SK-MEL-5 (cell line): Measurements from ENCODE around the gene KCNJ12. TPM values are rescaled to one million over a fixed set of nuclear protein-coding genes. Genes with fewer than 3 reads are reported as not detected.
"Not testable (repeated sequence)": the region's sequence is repeated elsewhere in the genome, so short reads cannot be mapped to it uniquely, and the experiment has no call there.

ENCODE experiments used
- DNase-seq: peaks from one replicate; pipeline ENCODE4 v3.0.0-alpha.2; 2016; ENCODE audit warnings: low read depth, low spot score
- in situ Hi-C: cut with HindIII; loops from 2 replicates; pipeline ENCODE4 v1.10.0; 2016; ENCODE audit warnings: low sequenced_read_pairs, high pct_unique_total_duplicates, low pct_unique_long_range_greater_than_20kb
- total RNA-seq: library from RNA; depleted of rRNA; stranded (reverse); fragments of >200 nt; shearing (Covaris generic); gene quantifications from 2 replicates; pipeline ENCODE4 v1.2.3, GENCODE V29; 2014

The KCNJ12 gene
- total RNA-seq, 1 experiment from 2014 or later: 0.48 TPM

DNA sequence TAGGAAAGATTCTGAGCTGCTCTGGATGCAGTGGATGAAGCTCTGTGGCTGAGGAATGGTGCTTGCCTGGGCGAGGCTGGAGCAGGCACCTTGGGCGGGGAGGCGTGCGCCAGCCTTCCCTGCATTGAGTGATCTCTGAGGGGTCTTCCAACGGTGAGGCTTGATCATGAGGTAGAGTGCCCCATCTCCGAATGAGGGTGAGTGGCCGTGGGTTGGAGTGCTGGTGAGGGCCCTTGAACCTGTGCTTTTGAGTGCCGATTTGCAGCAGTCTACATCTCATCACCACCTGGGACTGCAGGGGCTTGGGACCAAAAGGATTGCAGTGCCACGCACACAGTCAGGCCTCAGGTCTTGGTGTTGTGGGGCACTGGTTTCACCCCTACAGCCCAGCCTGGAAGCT is 34.2 kb downstream of the KCNJ12 start:
- DNase-seq, in situ Hi-C loops: not testable (repeated sequence)

DNA sequence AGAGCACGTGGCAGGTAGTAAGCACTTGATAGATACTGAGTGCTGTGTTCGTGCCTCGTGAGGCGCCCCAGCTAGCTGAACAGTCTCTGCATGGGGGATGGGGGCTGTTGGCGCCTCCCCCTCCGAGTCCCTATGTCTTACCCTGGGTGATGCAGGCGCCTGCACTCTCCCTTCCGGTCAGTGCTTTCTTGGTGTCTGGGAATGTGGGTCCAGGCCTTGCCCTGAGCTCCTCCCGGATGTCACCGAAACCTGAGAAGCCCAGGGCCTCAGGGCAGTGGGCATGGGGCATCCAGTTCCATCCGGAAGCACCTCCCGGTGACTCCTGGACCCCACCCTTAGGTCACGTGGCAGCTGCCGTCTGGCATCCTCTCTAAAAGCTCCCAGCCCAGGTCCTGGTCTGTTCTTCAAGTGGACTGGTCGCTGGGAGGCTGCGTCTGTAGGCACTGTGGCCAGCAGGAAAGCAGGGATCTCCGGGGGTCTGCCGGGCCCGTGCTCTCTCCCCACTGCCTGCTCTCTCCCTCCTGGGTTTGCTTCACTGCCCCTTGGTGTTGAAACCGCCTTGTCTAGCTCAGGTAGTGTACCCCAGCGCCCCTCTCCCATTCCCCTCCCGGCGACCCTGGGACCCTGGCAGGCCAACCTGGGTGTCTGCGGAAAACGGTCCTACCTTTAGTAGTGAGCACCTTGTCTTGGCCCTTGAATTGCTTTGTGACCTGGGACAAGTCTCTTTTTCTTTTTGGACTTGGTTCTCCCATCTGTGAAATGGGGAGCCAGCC is 34.9 kb downstream of the KCNJ12 start:
- in situ Hi-C loops, DNase-seq: not testable (repeated sequence)

DNA sequence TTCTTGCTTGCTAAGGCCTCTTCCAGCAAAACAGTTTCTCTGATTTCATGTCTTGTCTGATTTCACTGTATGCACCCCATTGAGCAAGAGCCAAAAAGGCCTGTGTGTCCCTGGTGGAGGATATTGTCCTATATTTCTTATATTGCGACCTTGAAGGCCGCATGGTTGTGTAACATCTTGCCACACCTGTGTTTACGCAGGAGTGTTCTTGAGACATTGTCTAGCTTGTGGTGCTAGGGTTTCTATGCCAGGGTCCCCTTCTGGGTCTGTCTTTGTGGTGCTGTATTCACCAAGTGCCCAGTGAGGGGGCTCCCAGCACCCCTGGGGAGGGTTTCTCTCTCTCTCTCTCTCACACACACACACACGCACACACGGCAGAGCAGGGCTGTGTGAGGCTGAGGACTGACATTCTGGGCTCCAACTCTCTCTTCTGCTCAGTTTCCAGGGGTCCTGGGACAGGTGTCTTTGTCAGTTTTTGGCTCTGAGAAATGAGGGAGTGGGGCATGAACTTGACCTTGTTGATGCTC is 35.6 kb downstream of the KCNJ12 start:
- DNase-seq, in situ Hi-C loops: not testable (repeated sequence)

DNA sequence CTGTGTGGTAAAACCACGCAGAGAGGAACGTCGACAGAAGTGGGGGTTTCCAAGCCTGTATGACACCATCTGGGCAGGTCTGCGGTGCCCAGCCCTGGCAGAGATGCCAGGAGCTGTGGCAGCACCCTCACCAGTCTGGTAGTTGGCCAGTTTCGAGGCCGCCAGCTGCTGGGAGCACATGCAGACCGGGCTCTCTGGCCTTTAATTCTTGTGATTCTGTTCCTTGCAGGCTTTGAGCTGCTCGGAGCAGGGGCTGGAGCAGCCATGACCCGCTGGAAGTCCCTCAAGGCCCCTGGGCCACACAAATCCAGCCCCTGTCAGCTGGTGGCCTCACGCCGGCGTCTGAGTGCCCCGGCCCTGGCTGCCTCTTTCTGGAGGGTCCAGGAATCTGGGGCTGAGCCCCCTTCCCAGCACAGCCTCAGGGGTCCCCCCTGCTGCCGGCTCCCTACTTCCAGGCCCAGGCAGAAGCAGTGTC is 36.1 kb downstream of the KCNJ12 start:
- DNase-seq, in situ Hi-C loops: not testable (repeated sequence)

DNA sequence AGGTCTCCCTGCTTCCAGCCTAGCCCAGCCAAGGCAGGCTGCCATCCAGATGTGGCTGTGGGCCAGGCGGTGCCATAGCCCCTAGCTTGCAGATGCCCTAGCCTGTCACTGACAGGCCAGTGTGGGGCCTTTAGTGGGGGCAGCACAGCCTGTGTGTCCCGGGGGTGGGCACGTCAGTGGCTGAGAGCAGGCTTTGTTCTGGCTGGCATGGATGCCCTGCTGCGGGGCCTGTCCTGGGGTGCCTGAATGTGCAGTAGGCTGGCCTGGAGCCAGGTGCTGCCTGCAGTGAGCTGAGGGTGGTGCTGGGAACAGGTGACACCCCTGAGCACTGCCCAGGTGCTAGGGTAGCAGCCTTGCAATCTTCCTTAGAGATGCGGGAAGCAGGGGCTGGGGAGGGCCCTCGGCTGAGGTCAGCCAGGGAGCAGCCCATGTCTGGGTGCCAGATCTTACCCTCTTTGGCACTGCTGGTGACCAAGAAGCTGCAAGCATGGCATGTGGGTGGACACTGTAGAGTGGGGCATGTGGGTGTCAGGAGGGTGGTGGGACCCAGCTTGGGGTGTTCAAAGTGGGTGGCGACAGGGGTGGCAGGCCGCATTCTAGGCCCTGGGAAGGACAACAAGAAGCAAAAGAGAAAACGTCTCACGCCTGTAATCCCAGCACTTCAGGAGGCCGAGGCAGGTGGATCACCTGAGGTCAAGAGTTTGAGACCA is 37.6 kb downstream of the KCNJ12 start:
- in situ Hi-C loops, DNase-seq: not testable (repeated sequence)

DNA sequence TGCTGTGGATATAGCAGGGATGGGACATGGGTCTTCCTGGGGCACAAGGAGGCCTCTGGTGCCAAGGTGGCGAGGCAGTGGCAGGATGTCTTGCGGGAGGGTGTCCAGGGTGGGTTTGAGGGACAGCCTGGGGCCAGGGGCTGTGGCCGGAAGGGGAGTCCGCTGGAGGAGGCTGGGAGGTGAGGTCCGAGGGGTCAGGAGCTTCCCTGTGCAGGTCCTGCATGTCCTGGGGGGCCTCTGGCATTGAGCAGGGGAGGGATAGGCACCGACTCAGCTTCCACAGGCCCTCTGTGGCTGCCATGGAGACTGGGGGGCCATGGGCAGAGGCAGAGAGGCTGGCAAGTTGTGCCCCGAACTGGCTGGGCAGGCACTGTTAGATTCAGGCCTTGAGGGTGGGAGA is 38.5 kb downstream of the KCNJ12 start:
- in situ Hi-C loops, DNase-seq: not testable (repeated sequence)

DNA sequence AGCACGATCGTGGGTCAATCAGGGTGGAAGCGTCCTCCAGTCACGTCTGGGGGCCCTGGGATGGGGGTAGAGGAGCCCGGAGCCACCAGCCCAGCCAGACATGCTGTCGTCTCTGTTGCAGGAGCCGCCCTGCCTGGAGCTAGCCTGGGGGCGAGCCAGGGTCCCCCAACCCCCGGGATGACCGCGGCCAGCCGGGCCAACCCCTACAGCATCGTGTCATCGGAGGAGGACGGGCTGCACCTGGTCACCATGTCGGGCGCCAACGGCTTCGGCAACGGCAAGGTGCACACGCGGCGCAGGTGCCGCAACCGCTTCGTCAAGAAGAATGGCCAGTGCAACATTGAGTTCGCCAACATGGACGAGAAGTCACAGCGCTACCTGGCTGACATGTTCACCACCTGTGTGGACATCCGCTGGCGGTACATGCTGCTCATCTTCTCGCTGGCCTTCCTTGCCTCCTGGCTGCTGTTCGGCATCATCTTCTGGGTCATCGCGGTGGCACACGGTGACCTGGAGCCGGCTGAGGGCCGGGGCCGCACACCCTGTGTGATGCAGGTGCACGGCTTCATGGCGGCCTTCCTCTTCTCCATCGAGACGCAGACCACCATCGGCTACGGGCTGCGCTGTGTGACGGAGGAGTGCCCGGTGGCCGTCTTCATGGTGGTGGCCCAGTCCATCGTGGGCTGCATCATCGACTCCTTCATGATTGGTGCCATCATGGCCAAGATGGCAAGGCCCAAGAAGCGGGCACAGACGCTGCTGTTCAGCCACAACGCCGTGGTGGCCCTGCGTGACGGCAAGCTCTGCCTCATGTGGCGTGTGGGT is 39.2 kb downstream of the KCNJ12 start:
- DNase-seq, in situ Hi-C loops: not testable (repeated sequence)

DNA sequence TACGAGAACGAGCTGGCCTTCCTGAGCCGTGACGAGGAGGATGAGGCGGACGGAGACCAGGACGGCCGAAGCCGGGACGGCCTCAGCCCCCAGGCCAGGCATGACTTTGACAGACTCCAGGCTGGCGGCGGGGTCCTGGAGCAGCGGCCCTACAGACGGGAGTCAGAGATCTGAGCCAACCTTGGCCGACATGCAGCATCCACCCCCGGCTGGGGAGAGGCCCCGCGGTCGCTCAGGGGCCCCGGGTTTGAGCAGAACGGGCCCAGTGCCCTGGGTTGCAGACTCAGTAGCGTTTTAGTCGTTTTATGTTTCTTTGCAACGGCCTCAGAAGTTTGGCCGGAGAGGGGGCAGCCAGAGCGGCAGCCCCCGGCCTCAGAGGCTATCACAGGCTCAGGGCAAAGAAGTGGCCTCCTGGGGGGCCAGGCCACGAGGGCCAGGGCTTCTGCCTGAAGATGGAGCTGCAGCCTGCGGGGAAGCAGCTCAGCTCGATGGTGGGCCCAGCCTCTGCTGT is 40.4 kb downstream of the KCNJ12 start:
- DNase-seq, in situ Hi-C loops: not testable (repeated sequence)

DNA sequence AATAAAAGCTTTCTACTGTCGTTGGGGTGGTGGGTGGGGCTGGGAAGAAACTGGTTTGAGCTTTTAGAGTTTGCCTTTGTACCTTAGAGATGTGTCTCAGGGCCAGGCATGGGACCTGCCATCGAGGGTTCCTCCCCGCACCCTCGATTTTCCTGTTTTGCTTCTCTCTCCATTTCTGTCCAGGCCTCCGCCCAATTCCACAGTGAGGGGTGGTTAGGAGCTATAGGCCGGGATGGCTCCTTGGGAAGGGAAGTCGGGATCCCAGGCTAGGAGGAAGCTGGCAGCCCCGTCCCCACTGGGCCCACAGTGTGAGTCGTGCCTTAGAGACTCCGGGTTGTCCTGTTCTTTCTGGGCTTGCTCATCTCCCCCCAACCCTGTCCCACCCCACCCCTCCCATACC is 41.2 kb downstream of the KCNJ12 start:
- in situ Hi-C loops, DNase-seq: not testable (repeated sequence)

DNA sequence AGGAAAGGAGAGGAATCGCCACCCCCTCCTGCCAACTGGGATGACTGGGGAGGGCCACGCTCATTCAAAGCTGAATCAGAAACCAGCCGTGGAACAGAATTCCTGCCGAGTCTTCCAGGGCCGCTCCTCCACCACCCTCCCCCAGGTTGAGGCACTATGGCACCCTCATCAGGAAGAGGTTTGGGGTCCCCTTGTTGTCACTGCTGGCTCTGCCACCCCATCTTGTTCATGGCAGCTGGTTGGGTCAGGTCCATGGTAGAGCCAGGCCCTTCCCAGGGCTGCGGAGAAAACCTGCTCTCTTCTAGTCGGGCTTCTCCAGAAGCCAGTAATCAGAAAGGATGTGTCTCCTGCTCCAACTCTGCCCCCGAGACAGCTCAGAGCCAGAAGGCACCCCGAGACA is 41.8 kb downstream of the KCNJ12 start:
- in situ Hi-C loops: no loop called here
- DNase-seq: no peak

DNA sequence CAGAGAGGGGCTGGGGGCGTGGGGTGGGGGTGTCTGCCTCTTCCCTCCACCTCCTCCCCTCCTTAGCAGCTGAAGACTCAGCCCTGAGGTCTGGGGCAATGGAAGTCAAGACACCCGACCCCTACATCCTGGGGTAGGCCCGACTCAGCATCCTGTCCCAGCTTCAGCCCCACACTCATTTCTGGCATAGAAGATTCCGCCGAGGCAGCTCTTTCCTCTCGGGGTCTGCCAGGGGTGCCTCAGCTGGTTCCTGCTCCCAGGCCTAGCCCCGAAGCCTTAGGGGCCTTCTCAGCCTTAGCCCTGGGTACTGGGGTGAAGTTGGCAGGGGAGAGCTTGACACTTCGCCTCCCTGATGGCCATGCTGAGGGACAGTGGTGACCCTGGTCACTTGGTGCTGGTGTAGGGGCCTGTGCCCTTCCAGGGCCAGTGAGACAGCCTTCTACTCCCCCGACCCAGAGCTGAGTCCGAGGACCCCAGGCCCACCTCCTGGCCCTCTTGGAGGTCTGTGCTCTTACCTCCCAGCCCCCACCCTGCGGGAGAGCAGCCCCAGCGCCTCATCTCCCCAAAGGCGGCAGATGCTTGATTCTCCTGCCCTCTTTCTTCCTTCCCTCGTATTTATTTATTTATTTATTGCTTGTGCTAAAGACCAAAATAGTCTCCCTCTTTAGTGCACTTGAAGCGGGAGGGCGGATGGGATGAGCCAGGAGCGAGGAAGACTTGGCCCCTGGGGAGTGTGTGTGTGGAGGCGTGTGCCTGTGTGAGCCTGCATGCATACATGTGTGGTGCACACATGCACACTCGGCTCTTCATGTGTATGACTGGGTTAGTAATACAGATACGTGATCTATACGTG is 42.5 kb downstream of the KCNJ12 start:
- in situ Hi-C loops: no loop called here
- no peak for DNase-seq

DNA sequence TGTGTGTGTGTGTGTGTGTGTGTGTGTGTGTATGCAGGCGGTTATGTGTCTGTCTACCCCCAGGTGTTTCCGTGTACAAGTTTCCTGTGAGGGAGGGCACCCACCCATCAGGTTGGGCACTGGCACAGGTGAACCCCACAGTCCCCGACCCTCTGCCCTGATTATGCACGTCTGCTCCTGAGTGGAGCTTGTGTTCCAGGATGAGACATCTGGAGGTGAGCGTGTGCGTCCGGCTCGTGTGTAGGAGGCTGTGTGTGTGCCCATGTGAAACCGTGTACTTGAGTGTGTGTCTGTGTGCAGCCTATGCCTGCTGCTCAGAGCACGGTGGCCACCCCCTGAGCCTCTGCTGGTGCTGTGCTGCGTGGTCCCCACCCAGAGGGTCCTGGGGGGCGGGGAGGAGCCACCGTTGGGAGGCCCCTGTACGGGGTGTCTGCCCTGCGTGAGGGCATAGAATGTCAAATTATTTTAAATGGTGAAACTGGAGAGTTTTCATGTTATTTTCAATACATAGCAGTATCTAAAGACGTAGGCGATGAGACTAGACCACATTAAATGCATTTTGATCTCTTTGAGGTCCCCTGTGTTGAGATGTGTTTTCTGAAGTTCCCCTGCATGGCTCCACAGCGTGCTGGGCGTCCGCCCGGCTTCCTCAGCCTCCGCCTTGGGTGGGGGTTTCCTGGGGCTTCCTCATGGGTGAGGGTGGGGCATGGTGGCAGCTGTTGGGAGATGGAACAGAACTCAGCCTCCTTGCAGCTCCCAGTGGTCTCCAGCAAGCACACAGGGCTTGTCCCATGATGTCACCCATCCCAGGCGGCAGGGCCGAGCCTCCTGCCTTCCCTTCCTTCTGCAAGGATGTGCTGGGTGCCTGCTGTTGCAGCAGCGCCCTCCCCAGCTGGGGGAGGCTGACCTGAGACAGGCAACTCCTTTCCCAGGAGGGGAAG is 43.4 kb downstream of the KCNJ12 start:
- DNase-seq: no peak
- in situ Hi-C loops: no loop called here

DNA sequence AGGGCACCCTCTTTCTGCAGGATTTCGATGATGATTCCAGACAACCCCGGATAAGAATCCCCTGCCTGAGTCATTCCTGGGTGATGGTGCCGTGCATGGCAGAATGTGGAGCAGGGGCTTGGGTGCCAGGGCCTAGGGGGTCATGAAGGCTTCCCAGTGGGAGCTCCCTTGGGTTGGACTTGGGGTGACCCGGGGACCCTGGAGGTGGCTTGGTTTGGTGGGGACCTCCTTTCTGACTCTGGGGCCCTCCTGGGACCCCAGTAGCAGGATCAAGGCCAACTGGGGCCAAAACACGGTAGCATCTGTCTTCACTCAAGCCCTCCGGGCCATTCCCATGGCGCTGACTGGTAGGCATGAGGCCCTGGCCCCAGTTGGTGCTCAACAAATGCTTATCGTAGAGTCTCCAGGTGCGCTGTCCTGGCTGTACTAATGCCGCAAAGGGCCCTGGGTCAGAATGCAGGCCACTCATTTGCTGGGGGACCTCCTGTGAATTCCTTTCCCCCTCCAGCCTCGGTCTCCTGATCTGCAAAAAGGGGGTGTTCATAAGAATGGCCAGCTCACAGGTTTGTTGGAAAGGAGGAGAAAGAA is 44.4 kb downstream of the KCNJ12 start:
- in situ Hi-C loops: not testable (repeated sequence)

DNA sequence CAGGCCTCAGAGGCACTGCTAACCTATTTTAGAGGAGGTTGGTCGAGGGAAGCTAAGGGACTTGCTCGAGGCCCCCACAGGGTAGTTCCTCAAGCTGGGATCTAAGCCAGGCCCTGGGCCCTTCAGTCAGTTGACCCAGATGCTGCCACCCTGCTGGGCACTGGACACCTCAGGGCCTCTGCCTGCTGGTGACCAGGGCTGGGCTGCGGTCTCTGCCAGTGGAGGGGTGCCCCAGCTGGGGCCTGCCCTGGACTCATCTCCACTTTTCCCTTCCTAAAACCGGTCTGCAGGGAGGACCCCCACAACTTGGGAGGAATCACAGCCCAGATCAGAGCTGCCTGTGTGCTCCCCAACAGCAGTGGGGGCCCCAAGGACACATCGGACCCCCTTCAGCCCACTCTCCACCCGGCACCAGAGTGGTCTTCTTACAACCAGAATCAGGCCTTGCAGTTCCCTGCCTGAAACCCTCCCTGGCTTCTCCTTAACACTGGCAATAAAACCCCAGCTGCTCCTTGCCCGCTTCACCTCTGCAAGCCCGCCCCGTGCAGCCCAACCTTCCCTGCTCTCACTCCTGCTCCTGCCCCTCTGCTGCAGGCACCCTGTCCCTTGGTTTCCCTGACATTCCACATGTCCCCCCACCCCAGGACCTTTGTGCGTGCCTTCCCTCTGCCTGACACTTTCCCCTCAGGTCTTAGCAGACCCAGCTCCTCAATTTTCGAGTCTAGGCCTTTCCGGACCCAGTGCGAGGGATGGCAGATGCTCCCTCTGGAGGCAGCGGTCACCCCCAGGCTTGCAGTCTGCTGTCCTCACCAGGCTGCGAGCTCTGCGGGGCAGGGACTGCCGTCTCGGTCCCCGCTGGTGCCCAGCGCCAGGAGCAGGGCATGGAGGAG is 45.5 kb downstream of the KCNJ12 start:
- DNase-seq, in situ Hi-C loops: not testable (repeated sequence)

More for the DNA sequence above, 44.4 kb downstream of the KCNJ12 start:
- not testable (repeated sequence) for DNase-seq
